Thymus (tissue), 2 donors: ENCODE data around the gene MAP6D1. TPM values are rescaled to one million over a fixed set of nuclear protein-coding genes. Genes with fewer than 3 reads are reported as not detected.

Experiments
- polyA plus RNA-seq: library from polyadenylated mRNA; stranded (reverse); fragments of 200-250 nt; gene quantifications from one replicate; pipeline ENCODE4 v1.2.3, GENCODE V29; 2013
- total RNA-seq: library from RNA; stranded (reverse); fragments of 120-200 nt; gene quantifications from one replicate; pipeline ENCODE4 v1.2.4, GENCODE V29; 2013
- donor health status: healthy.

Gene MAP6D1
- total and polyA plus RNA-seq, 2 donors, result 4.1 to 4.8 TPM

Other genes starting within 250 kb of the MAP6D1 start
- 42.1 TPM for gene KLHL24, start 190.0 kb downstream of the MAP6D1 start, total RNA-seq
- 23.1 TPM for gene KLHL24, start 190.0 kb downstream of the MAP6D1 start, polyA plus RNA-seq
- gene YEATS2, start 127.8 kb downstream of the MAP6D1 start, total RNA-seq, result 27.9 TPM
- 11.0 TPM for gene YEATS2, start 127.8 kb downstream of the MAP6D1 start, polyA plus RNA-seq
- gene PARL, start 59.3 kb upstream of the MAP6D1 start, total RNA-seq, result 42.0 TPM
- 107 TPM for gene PARL, start 59.3 kb upstream of the MAP6D1 start, polyA plus RNA-seq
- 13.8 TPM for gene ABCC5, start 192.3 kb upstream of the MAP6D1 start, total RNA-seq
- 33.2 TPM for gene ABCC5, start 192.3 kb upstream of the MAP6D1 start, polyA plus RNA-seq
- gene HTR3D, start 206.2 kb upstream of the MAP6D1 start, total RNA-seq, result not detected
- gene HTR3D, start 206.2 kb upstream of the MAP6D1 start, polyA plus RNA-seq, result not detected
- gene HTR3C, start 227.5 kb upstream of the MAP6D1 start, total RNA-seq, result not detected
- gene HTR3C, start 227.5 kb upstream of the MAP6D1 start, polyA plus RNA-seq, result 0.11 TPM